ENCODE results near the gene TTC7B. TPM values are rescaled to one million over a fixed set of nuclear protein-coding genes. Genes with fewer than 3 reads are reported as not detected.
"Not testable (repeated sequence)": the region's sequence is repeated elsewhere in the genome, so short reads cannot be mapped to it uniquely, and the experiment has no call there.

Gene TTC7B, protein sequence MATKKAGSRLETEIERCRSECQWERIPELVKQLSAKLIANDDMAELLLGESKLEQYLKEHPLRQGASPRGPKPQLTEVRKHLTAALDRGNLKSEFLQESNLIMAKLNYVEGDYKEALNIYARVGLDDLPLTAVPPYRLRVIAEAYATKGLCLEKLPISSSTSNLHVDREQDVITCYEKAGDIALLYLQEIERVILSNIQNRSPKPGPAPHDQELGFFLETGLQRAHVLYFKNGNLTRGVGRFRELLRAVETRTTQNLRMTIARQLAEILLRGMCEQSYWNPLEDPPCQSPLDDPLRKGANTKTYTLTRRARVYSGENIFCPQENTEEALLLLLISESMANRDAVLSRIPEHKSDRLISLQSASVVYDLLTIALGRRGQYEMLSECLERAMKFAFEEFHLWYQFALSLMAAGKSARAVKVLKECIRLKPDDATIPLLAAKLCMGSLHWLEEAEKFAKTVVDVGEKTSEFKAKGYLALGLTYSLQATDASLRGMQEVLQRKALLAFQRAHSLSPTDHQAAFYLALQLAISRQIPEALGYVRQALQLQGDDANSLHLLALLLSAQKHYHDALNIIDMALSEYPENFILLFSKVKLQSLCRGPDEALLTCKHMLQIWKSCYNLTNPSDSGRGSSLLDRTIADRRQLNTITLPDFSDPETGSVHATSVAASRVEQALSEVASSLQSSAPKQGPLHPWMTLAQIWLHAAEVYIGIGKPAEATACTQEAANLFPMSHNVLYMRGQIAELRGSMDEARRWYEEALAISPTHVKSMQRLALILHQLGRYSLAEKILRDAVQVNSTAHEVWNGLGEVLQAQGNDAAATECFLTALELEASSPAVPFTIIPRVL
- total RNA-seq (17.6 TPM), polyA plus RNA-seq (ENCODE audit: insufficient read depth in 1 of 8, insufficient read length in 8 of 8, low replicate concordance in 1 of 8) (10 to 100 TPM; 31.5 to 44.7 (median 38.8) TPM)
- long read RNA-seq, donor 1, full-length matches to known transcripts = 1 of 8 reads
- long read RNA-seq, donor 1, partial matches to known transcripts = 7 of 8 reads
- long read RNA-seq, donor 1, other reads (novel, unspliced or antisense) = 0 of 8 reads
- long read RNA-seq, donor 2, partial matches to known transcripts = 10 of 10 reads
- long read RNA-seq, donor 2, other reads (novel, unspliced or antisense) = 0 of 10 reads
- long read RNA-seq, donor 3 = 0 reads
- long read RNA-seq, donor 4, partial matches to known transcripts = 5 of 5 reads
- long read RNA-seq, donor 4, other reads (novel, unspliced or antisense) = 0 of 5 reads
- long read RNA-seq, donor 5, full-length matches to known transcripts = 6 of 48 reads
- long read RNA-seq, donor 5, partial matches to known transcripts = 42 of 48 reads
- long read RNA-seq, donor 5, other reads (novel, unspliced or antisense) = 0 of 48 reads
- long read RNA-seq, donor 6, full-length matches to known transcripts = 1 of 8 reads
- long read RNA-seq, donor 6, partial matches to known transcripts = 7 of 8 reads
- long read RNA-seq, donor 6, other reads (novel, unspliced or antisense) = 0 of 8 reads
- long read RNA-seq, donor 7, full-length matches to known transcripts = 1 of 50 reads
- long read RNA-seq, donor 7, partial matches to known transcripts = 49 of 50 reads
- long read RNA-seq, donor 7, other reads (novel, unspliced or antisense) = 0 of 50 reads
- long read RNA-seq, donor 8, partial matches to known transcripts = 8 of 8 reads
- long read RNA-seq, donor 8, other reads (novel, unspliced or antisense) = 0 of 8 reads
- long read RNA-seq, donor 9, partial matches to known transcripts = 33 of 33 reads
- long read RNA-seq, donor 9, other reads (novel, unspliced or antisense) = 0 of 33 reads
- long read RNA-seq, donor 10, partial matches to known transcripts = 8 of 8 reads
- long read RNA-seq, donor 10, other reads (novel, unspliced or antisense) = 0 of 8 reads
- long read RNA-seq, donor 11, full-length matches to known transcripts = 1 of 1 reads
- long read RNA-seq, donor 11, partial matches to known transcripts = 0 of 1 reads
- long read RNA-seq, donor 11, other reads (novel, unspliced or antisense) = 0 of 1 reads

GRCh38 chr14:90815822-90816662 lies at the start of gene TTC7B:
TSS of gene TTC7B (minus strand) at chr14:90816430. CDS start at chr14:90816295, 135 bp downstream.
- Histone ChIP-seq H3K27me3 (ENCODE audit: control insufficient read depth, insufficient read depth, low read length) (no peaks in the 10 kb centered on the region), H3K9me3 (replicated peaks; ENCODE audit: control insufficient read depth, low read depth, low read length) (no peaks in the 10 kb centered on the region), H3K4me1 (ENCODE audit: control insufficient read depth, insufficient read depth, low read length) (peaks cover 20% of the 10 kb centered on the region), H3K27ac (ENCODE audit: low read length) (no peak within 1 kb of the TSS), H3K36me3 (ENCODE audit: control insufficient read depth, insufficient read depth, low read length) (no peaks in the 10 kb centered on the region), H3K4me3 (ENCODE audit: low read length) (peak within 1 kb of the TSS; percentile 78)
- WGBS (ENCODE audit: insufficient coverage) = under 1% methylated on average over 109 of the region's 111 CpGs
- DNase-seq = peak; percentile 69

GRCh38 chr14:90864741-90865140 lies 48.5 kb upstream of the TTC7B start:
- no peak overlapping the region for H3K27ac ChIP-seq (ENCODE audit: low read length)
- H3K4me3 ChIP-seq (ENCODE audit: low read length) = no peak overlapping the region
- no peaks in the 10 kb centered on the region for H3K36me3 ChIP-seq (ENCODE audit: control insufficient read depth, insufficient read depth, low read length)
- no CpG with 5 or more reads among the region's 2 CpGs for WGBS (ENCODE audit: insufficient coverage)
- no peaks in the 10 kb centered on the region for H3K27me3 ChIP-seq (ENCODE audit: control insufficient read depth, insufficient read depth, low read length)
- no peak for DNase-seq
- H3K4me1 ChIP-seq (ENCODE audit: control insufficient read depth, insufficient read depth, low read length) = no peaks in the 10 kb centered on the region
- H3K9me3 ChIP-seq (replicated peaks; ENCODE audit: control insufficient read depth, low read depth, low read length) = no peaks in the 10 kb centered on the region

- H3K4me3 ChIP-seq (ENCODE audit: low read length) = no peak overlapping the region
- no peaks in the 10 kb centered on the region for H3K36me3 ChIP-seq (ENCODE audit: control insufficient read depth, insufficient read depth, low read length)
- no peaks in the 10 kb centered on the region for H3K9me3 ChIP-seq (replicated peaks; ENCODE audit: control insufficient read depth, low read depth, low read length)
- DNase-seq = no peak
- H3K4me1 ChIP-seq (ENCODE audit: control insufficient read depth, insufficient read depth, low read length) = no peaks in the 10 kb centered on the region
- no peaks in the 10 kb centered on the region for H3K27me3 ChIP-seq (ENCODE audit: control insufficient read depth, insufficient read depth, low read length)
- WGBS (ENCODE audit: insufficient coverage) = 67% methylated on average over 4 of the region's 5 CpGs
- H3K27ac ChIP-seq (ENCODE audit: low read length) = peak overlapping the region; percentile 17
Measured at GRCh38 chr14:90858511-90858910, 42.3 kb upstream of the TTC7B start.

- H3K27ac ChIP-seq (ENCODE audit: low read length) = no peak overlapping the region
- no peak overlapping the region for H3K4me3 ChIP-seq (ENCODE audit: low read length)
- no peaks in the 10 kb centered on the region for H3K4me1 ChIP-seq (ENCODE audit: control insufficient read depth, insufficient read depth, low read length)
- WGBS (ENCODE audit: insufficient coverage) = 94% methylated on average over 3 of the region's 6 CpGs
- no peaks in the 10 kb centered on the region for H3K9me3 ChIP-seq (replicated peaks; ENCODE audit: control insufficient read depth, low read depth, low read length)
- H3K36me3 ChIP-seq (ENCODE audit: control insufficient read depth, insufficient read depth, low read length) = no peaks in the 10 kb centered on the region
- H3K27me3 ChIP-seq (ENCODE audit: control insufficient read depth, insufficient read depth, low read length) = no peaks in the 10 kb centered on the region
- no peak for DNase-seq
Measured at GRCh38 chr14:90857866-90858265, 41.6 kb upstream of the TTC7B start.

DNA sequence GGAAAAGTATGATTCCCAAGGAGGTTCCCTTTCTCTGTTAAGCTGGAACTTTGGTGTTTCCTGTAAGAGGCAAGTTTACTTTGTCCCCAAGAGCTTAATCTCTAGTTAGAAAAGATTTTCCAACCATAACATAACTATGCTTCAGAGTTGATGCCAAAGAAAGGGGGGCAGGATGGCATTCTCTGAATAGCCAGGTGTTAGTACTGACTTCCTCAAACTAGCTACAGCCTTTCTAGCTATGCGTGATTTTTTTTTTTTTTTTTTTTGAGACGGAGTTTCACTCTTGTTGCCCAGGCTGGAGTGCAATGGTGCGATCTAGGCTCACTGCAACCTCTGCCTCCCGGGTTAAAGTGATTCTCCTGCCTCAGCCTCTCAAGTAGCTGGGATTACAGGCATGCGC lies 39.9 kb upstream of the TTC7B start:
- DNase-seq; H3K27me3 ChIP-seq (ENCODE audit: control insufficient read depth, insufficient read depth, low read length); H3K4me3 ChIP-seq (ENCODE audit: low read length); H3K4me1 ChIP-seq (ENCODE audit: control insufficient read depth, insufficient read depth, low read length); H3K27ac ChIP-seq (ENCODE audit: low read length); H3K36me3 ChIP-seq (ENCODE audit: control insufficient read depth, insufficient read depth, low read length); H3K9me3 ChIP-seq (replicated peaks; ENCODE audit: control insufficient read depth, low read depth, low read length): not testable (repeated sequence)
- WGBS (ENCODE audit: insufficient coverage) = 83% methylated on average over 1 of the region's 5 CpGs

DNA sequence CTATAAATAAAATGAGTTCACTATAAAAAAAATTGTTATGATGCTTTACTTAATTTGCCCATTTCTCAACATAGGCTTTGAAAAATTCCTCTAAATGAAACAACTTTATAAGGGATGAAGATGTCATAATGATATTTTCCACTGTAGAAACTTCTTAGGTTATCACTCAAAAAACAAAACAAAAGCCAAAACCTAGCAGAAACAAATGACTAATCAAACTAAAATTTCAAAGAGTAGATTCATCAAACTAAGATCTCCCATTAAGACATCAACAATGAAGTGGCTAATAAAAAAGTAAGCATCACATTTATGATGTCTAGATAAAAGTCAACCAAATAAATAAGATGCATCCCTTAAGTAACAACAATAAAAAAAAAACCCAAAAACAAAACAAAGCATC lies 36.9 kb upstream of the TTC7B start:
- Histone ChIP-seq H3K36me3 (ENCODE audit: control insufficient read depth, insufficient read depth, low read length) (no peaks in the 10 kb centered on the region), H3K27me3 (ENCODE audit: control insufficient read depth, insufficient read depth, low read length) (no peaks in the 10 kb centered on the region), H3K4me3 (ENCODE audit: low read length) (no peak overlapping the region), H3K9me3 (replicated peaks; ENCODE audit: control insufficient read depth, low read depth, low read length) (no peaks in the 10 kb centered on the region), H3K4me1 (ENCODE audit: control insufficient read depth, insufficient read depth, low read length) (peaks cover 6% of the 10 kb centered on the region), H3K27ac (ENCODE audit: low read length) (no peak overlapping the region)
- DNase-seq = no peak

- Histone ChIP-seq H3K9me3 (replicated peaks; ENCODE audit: control insufficient read depth, low read depth, low read length) (no peaks in the 10 kb centered on the region), H3K36me3 (ENCODE audit: control insufficient read depth, insufficient read depth, low read length) (no peaks in the 10 kb centered on the region), H3K27ac (ENCODE audit: low read length) (no peak overlapping the region), H3K4me1 (ENCODE audit: control insufficient read depth, insufficient read depth, low read length) (peaks cover 10% of the 10 kb centered on the region), H3K27me3 (ENCODE audit: control insufficient read depth, insufficient read depth, low read length) (no peaks in the 10 kb centered on the region), H3K4me3 (ENCODE audit: low read length) (no peak overlapping the region)
- no peak for DNase-seq
- WGBS (ENCODE audit: insufficient coverage) = no CpG with 5 or more reads among the region's 5 CpGs
Measured at GRCh38 chr14:90851327-90852036, 35.3 kb upstream of the TTC7B start.

DNA sequence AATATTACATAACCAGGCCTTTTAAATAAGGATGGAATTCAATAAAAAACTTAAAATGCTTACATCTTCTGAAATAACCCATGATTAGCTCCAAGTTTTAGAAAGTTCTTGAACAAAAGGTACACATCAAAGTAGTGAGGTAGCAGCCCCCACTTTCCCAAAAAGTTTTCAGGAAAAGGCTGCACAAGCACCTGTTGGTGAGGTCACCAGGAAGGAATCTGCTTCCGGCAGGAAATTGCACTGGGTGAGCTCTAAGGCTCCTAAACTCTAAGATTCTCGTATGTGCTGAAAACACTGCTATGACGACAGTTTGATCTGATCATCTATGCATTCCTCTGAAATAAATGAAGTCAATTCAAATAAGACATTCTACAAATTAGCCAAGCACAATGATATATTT lies 34.3 kb upstream of the TTC7B start:
- Histone ChIP-seq H3K27ac (ENCODE audit: low read length) (peak overlapping the region; percentile 37), H3K4me3 (ENCODE audit: low read length) (no peak overlapping the region), H3K4me1 (ENCODE audit: control insufficient read depth, insufficient read depth, low read length) (peaks cover 10% of the 10 kb centered on the region), H3K27me3 (ENCODE audit: control insufficient read depth, insufficient read depth, low read length) (no peaks in the 10 kb centered on the region), H3K9me3 (replicated peaks; ENCODE audit: control insufficient read depth, low read depth, low read length) (no peaks in the 10 kb centered on the region), H3K36me3 (ENCODE audit: control insufficient read depth, insufficient read depth, low read length) (no peaks in the 10 kb centered on the region)
- DNase-seq = peak; percentile 84
- WGBS (ENCODE audit: insufficient coverage) = no CpG with 5 or more reads among the region's 3 CpGs
